IPS-15b (cell line): ENCODE results near the gene FGD2.
A peak's percentile ranks its signal among the peaks of the same experiment; 100 is the strongest.

Source experiments
- H3K27me3 ChIP-seq: one replicate; pipeline ENCODE4 v1.6.1; 2013; ENCODE audit warnings: low read length; ENCODE audit not compliant: control insufficient read depth, insufficient read depth
- H3K36me3 ChIP-seq: one replicate; pipeline ENCODE4 v1.6.1; 2013; ENCODE audit warnings: low read length; ENCODE audit not compliant: control insufficient read depth, insufficient read depth
- H3K4me1 ChIP-seq: one replicate; pipeline ENCODE4 v1.6.1; 2013; ENCODE audit warnings: mild to moderate bottlenecking, low read length; ENCODE audit not compliant: control insufficient read depth, insufficient read depth
- H3K4me3 ChIP-seq: one replicate; pipeline ENCODE4 v1.5.1; 2013; ENCODE audit warnings: low read depth, low read length
- H3K9ac ChIP-seq: one replicate; pipeline ENCODE4 v1.6.1; 2013; ENCODE audit warnings: low read depth, mild to moderate bottlenecking, low read length
- H3K9me3 ChIP-seq: one replicate; pipeline ENCODE4 v1.6.1; 2013; ENCODE audit warnings: mild to moderate bottlenecking, low read length; ENCODE audit not compliant: control insufficient read depth, insufficient read depth

Gene FGD2

GRCh38 chr6:36964349-36964748 is 41.1 kb upstream of the FGD2 start:
- Histone ChIP-seq H3K9me3 (no peaks in the 10 kb centered on the region), H3K27me3 (no peaks in the 10 kb centered on the region), H3K36me3 (peaks cover 14% of the 10 kb centered on the region), H3K4me1 (peaks cover 2% of the 10 kb centered on the region), H3K4me3 (no peak overlapping the region), H3K9ac (no peak overlapping the region)

GRCh38 chr6:36964908-36965307 is 40.5 kb upstream of the FGD2 start:
- no peaks in the 10 kb centered on the region for H3K27me3 ChIP-seq
- H3K9me3 ChIP-seq, result no peaks in the 10 kb centered on the region
- H3K4me3 ChIP-seq, result no peak overlapping the region
- H3K36me3 ChIP-seq, result peaks cover 18% of the 10 kb centered on the region
- H3K4me1 ChIP-seq, result peaks cover 2% of the 10 kb centered on the region
- no peak overlapping the region for H3K9ac ChIP-seq

GRCh38 chr6:36967301-36967700 is 38.2 kb upstream of the FGD2 start:
- Histone ChIP-seq H3K4me3 (no peak overlapping the region), H3K9ac (no peak overlapping the region), H3K9me3 (no peaks in the 10 kb centered on the region), H3K36me3 (peaks cover 42% of the 10 kb centered on the region), H3K4me1 (peaks cover 2% of the 10 kb centered on the region), H3K27me3 (no peaks in the 10 kb centered on the region)

GRCh38 chr6:36967757-36968156 is 37.7 kb upstream of the FGD2 start:
- peaks cover 2% of the 10 kb centered on the region for H3K4me1 ChIP-seq
- H3K27me3 ChIP-seq, result no peaks in the 10 kb centered on the region
- H3K4me3 ChIP-seq, result no peak overlapping the region
- H3K9ac ChIP-seq, result no peak overlapping the region
- H3K9me3 ChIP-seq, result no peaks in the 10 kb centered on the region
- H3K36me3 ChIP-seq, result peaks cover 45% of the 10 kb centered on the region

- Histone ChIP-seq H3K4me3 (no peak overlapping the region), H3K4me1 (no peaks in the 10 kb centered on the region), H3K36me3 (peaks cover 45% of the 10 kb centered on the region), H3K9ac (no peak overlapping the region), H3K27me3 (no peaks in the 10 kb centered on the region), H3K9me3 (no peaks in the 10 kb centered on the region)
Observed at GRCh38 chr6:36968266-36968977, 37.0 kb upstream of the FGD2 start.

GRCh38 chr6:36969240-36969691 is 36.2 kb upstream of the FGD2 start:
- no peak overlapping the region for H3K9ac ChIP-seq
- H3K36me3 ChIP-seq, result peaks cover 48% of the 10 kb centered on the region
- H3K4me1 ChIP-seq, result no peaks in the 10 kb centered on the region
- H3K4me3 ChIP-seq, result no peak overlapping the region
- H3K27me3 ChIP-seq, result no peaks in the 10 kb centered on the region
- no peaks in the 10 kb centered on the region for H3K9me3 ChIP-seq

GRCh38 chr6:36969988-36970891 is 35.2 kb upstream of the FGD2 start:
- no peaks in the 10 kb centered on the region for H3K9me3 ChIP-seq
- H3K4me1 ChIP-seq, result no peaks in the 10 kb centered on the region
- H3K27me3 ChIP-seq, result no peaks in the 10 kb centered on the region
- peaks cover 57% of the 10 kb centered on the region for H3K36me3 ChIP-seq
- no peak overlapping the region for H3K9ac ChIP-seq
- no peak overlapping the region for H3K4me3 ChIP-seq

GRCh38 chr6:36970892-36971842 is 34.3 kb upstream of the FGD2 start:
- no peaks in the 10 kb centered on the region for H3K9me3 ChIP-seq
- H3K27me3 ChIP-seq, result no peaks in the 10 kb centered on the region
- H3K4me1 ChIP-seq, result no peaks in the 10 kb centered on the region
- H3K4me3 ChIP-seq, result no peak overlapping the region
- peak overlapping the region; percentile 54 for H3K9ac ChIP-seq
- peaks cover 67% of the 10 kb centered on the region for H3K36me3 ChIP-seq

- H3K27me3 ChIP-seq, result no peaks in the 10 kb centered on the region
- H3K9ac ChIP-seq, result no peak overlapping the region
- H3K4me1 ChIP-seq, result no peaks in the 10 kb centered on the region
- H3K4me3 ChIP-seq, result no peak overlapping the region
- H3K36me3 ChIP-seq, result peaks cover 76% of the 10 kb centered on the region
- H3K9me3 ChIP-seq, result no peaks in the 10 kb centered on the region
Observed at GRCh38 chr6:36971921-36972673, 33.4 kb upstream of the FGD2 start.

- H3K9me3 ChIP-seq, result no peaks in the 10 kb centered on the region
- peaks cover 84% of the 10 kb centered on the region for H3K36me3 ChIP-seq
Observed at GRCh38 chr6:36973190-36973589, 32.3 kb upstream of the FGD2 start.

GRCh38 chr6:36973647-36974046 is 31.8 kb upstream of the FGD2 start:
- Histone ChIP-seq H3K36me3 (peaks cover 84% of the 10 kb centered on the region), H3K9me3 (no peaks in the 10 kb centered on the region), H3K4me3 (no peak overlapping the region), H3K4me1 (no peaks in the 10 kb centered on the region), H3K9ac (no peak overlapping the region), H3K27me3 (no peaks in the 10 kb centered on the region)

More at GRCh38 chr6:36973190-36973589, 32.3 kb upstream of the FGD2 start:
- no peaks in the 10 kb centered on the region for H3K27me3 ChIP-seq
- H3K4me1 ChIP-seq, result no peaks in the 10 kb centered on the region
- H3K9ac ChIP-seq, result no peak overlapping the region
- no peak overlapping the region for H3K4me3 ChIP-seq
